Measurements from ENCODE around the gene MRPL24. TPM values are rescaled to one million over a fixed set of nuclear protein-coding genes. Genes with fewer than 3 reads are reported as not detected.

MRPL24 gene
- total and polyA plus RNA-seq, 12 donors: 70.3 to 250 (median 88.1) TPM

DNA sequence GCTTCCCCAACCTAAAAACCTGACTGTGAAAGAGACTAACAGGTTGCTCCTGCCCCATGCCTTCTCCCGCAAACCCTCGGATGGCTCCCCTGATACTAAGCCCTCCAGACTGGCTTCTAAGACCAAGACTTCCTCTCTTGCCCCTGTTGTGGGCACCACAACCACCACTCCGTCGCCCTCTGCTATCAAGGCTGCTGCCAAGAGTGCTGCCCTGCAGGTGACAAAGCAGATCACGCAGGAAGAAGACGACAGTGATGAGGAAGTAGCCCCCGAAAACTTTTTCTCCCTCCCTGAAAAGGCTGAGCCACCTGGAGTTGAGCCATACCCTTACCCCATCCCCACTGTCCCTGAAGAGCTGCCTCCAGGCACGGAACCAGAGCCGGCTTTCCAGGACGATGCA lies 45.8 kb upstream of the MRPL24 start:
- WGBS, 2 donors: 92 to 93% methylated on average over 10 of the region's 10 CpGs
- intact Hi-C loops (cut with DNase I): no loop called here
- no peak for DNase-seq
- Histone ChIP-seq H3K9me3 (no peaks in the 10 kb centered on the region), H3K36me3 (peaks cover 0 to 99% (median 44%) of the 10 kb centered on the region in 9 donors), H3K27ac (no peak overlapping the region), H3K4me1 (peaks cover 0 to 20% (median 6%) of the 10 kb centered on the region in 9 donors), H3K4me3 (no peak overlapping the region), H3K27me3 (no peaks in the 10 kb centered on the region)
- ATAC-seq: no peak
- no peak for TF ChIP-seq CTCF (IDR thresholded peaks at IDR 0.05)

DNA sequence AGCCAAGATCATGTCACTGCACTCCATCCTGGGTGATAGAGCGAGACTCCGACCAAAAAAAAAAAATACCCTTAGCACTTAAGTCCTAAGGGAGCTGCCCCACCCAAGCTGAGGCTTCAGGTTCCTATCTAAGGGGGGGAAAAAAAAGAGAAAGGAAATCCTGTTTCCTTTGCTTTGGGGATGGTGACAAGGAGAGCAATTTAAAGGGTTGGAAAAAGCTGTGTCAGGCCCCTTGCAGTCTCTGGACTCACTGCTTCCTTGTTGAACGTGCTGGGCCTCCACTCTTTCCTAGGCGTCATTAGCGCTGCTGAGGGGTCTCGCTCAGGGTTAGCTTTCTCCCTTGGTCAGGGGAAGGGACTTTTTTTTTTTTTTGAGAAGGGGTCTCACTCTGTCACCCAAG lies 44.6 kb upstream of the MRPL24 start:
- Histone ChIP-seq H3K9me3 (no peaks in the 10 kb centered on the region), H3K4me1 (peaks cover 0 to 29% (median 7%) of the 10 kb centered on the region in 9 donors), H3K27me3 (no peaks in the 10 kb centered on the region), H3K36me3 (peaks cover 0 to 97% (median 42%) of the 10 kb centered on the region in 9 donors), H3K4me3 (no peak overlapping the region), H3K27ac (peak overlapping the region in 1 of 10 donors; percentile 21)
- no peak for DNase-seq
- 72 to 74% methylated on average over 6 of the region's 6 CpGs for WGBS, 2 donors
- no peak for TF ChIP-seq CTCF (IDR thresholded peaks at IDR 0.05)
- intact Hi-C loops (cut with DNase I): no loop called here
- peak in 2 of 8 donors; percentile 34 to 54 for ATAC-seq

DNA sequence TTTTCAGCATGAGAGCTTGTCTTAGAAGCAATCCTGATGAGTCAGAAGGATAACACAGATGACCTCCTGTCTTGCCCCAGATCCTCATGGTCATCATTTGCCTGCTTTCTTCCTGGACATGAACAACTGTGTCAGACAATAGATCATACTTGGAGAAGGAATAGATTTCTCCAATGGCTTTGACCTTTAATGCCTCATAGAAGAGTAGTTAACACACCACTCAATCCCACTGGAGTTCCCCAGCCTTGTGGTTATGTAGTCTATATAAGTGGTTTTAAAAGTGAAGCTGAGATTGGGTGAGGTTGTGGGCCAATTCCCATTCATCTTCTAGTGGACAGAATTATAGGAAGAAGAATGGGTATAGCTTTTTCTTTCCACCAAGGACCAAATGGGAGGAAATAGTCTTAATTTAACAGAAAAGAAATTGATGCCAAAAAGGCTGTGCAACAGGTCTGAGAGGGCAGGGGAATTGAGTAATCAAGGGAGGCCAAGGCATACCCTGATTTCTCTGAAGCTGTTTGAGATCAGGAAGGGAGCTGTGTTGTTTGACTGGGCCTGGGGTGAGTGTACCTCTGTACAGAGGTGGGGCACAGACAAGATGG lies 40.8 kb upstream of the MRPL24 start:
- no peak overlapping the region for H3K4me3 ChIP-seq
- no peaks in the 10 kb centered on the region for H3K9me3 ChIP-seq
- no peak for TF ChIP-seq CTCF (IDR thresholded peaks at IDR 0.05)
- intact Hi-C loops (cut with DNase I): no loop called here
- H3K27me3 ChIP-seq: no peaks in the 10 kb centered on the region
- no peak for DNase-seq
- no peak overlapping the region for H3K27ac ChIP-seq
- H3K4me1 ChIP-seq: peaks cover 2 to 56% (median 25%) of the 10 kb centered on the region in 9 donors
- peak in 1 of 8 donors; percentile 61 for ATAC-seq
- peaks cover 0 to 68% (median 18%) of the 10 kb centered on the region in 9 donors for H3K36me3 ChIP-seq

DNA sequence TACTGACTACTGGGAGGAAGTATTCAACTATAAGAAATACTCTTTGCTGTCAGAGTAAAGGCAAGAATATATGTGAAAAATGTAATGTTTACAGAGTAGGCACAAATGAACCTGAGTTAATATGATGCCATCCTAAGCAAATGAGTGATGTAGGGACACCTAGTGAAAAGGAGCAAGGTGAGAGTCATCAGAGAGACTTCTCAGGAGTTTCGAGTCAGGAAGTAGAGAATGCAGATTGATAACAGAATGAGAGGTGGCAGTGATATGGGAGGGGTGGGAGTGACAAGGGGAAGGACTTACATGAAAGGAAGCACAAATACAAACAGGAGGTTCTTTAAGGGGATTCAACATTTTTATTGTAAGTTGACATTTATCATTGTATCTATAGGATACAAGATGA lies 36.7 kb upstream of the MRPL24 start:
- no peak overlapping the region for H3K4me3 ChIP-seq
- TF ChIP-seq CTCF (IDR thresholded peaks at IDR 0.05): no peak
- peaks cover 11 to 79% (median 47%) of the 10 kb centered on the region in 9 donors for H3K4me1 ChIP-seq
- peak overlapping the region in 1 of 10 donors; percentile 3 for H3K27ac ChIP-seq
- intact Hi-C loops (cut with DNase I): no loop called here
- no peak for DNase-seq
- no peaks in the 10 kb centered on the region for H3K9me3 ChIP-seq
- ATAC-seq: no peak
- WGBS, 2 donors: 20 to 24% methylated on average over 1 of the region's 1 CpG
- H3K27me3 ChIP-seq: no peaks in the 10 kb centered on the region
- peaks cover 0 to 27% (median 4%) of the 10 kb centered on the region in 9 donors for H3K36me3 ChIP-seq

All from heart right ventricle (tissue), 16 donors.